Lung (tissue), 12 donors: ENCODE measurements around the gene KCND2. TPM values are rescaled to one million over a fixed set of nuclear protein-coding genes. Genes with fewer than 3 reads are reported as not detected.

Experiments
- ATAC-seq: fragments of 200-7000 bp; cut with Tn5 transposase; one replicate; pipeline ENCODE4 v1.9.1; 2020; ENCODE audit warnings: moderate number of reproducible peaks; ENCODE audit not compliant: insufficient read depth, low FRiP score
- DNase-seq, 3 donors: peaks; one replicate each; pipeline ENCODE4 v3.0.0-alpha.2; 2013 to 2017
- H3K27ac ChIP-seq, 2 donors: one replicate each; pipeline ENCODE4 v1.5.1; 2013; ENCODE audit warnings: mild to moderate bottlenecking in 2 of 2, moderate library complexity in 2 of 2, control low read depth in 1 of 2, inconsistent platforms in 1 of 2, low read depth in 1 of 2, low read length in 1 of 2
- H3K27me3 ChIP-seq, 3 donors: one replicate each; pipeline ENCODE4 v1.5.1; 2013; ENCODE audit warnings: low read length in 2 of 3; ENCODE audit not compliant: control insufficient read depth in 3 of 3, insufficient read depth in 3 of 3
- H3K36me3 ChIP-seq, 4 donors: one replicate each; pipeline ENCODE4 v1.5.1; 2013; ENCODE audit warnings: low read length in 4 of 4, mild to moderate bottlenecking in 1 of 4, moderate library complexity in 1 of 4; ENCODE audit not compliant: control insufficient read depth in 4 of 4, insufficient read depth in 4 of 4
- H3K4me1 ChIP-seq, 5 donors: one replicate each; pipeline ENCODE4 v1.5.1; 2013; ENCODE audit warnings: low read length in 5 of 5, mild to moderate bottlenecking in 2 of 5, moderate library complexity in 1 of 5; ENCODE audit not compliant: control insufficient read depth in 5 of 5, insufficient read depth in 5 of 5
- H3K4me3 ChIP-seq: one replicate; pipeline ENCODE4 v1.5.1; 2013; ENCODE audit warnings: mild to moderate bottlenecking, control low read depth, moderate library complexity
- H3K9ac ChIP-seq, 2 donors: one replicate each; pipeline ENCODE4 v1.5.1; 2013; ENCODE audit warnings: low read length in 2 of 2, control low read depth in 1 of 2; ENCODE audit not compliant: insufficient read depth in 1 of 2
- H3K9me3 ChIP-seq, 4 donors: one replicate each; pipeline ENCODE4 v1.5.1; 2013; ENCODE audit warnings: low read length in 3 of 4, mild to moderate bottlenecking in 1 of 4, moderate library complexity in 1 of 4; ENCODE audit not compliant: control insufficient read depth in 4 of 4, insufficient read depth in 3 of 4
- WGBS, 2 donors: extraction: QIAGEN DNeasy Blood & Tissue Kit; methylation state at CpG; one replicate each; pipeline ENCODE4 v1.1.7; 2013; 5-methylcytosine and 5-hydroxymethylcytosine counted together
- polyA plus RNA-seq, 2 donors: library from polyadenylated mRNA; stranded (reverse); fragments of 200-250 nt; gene quantifications; one replicate each; pipeline ENCODE4 v1.2.1, GENCODE V29; 2013
- total RNA-seq, 2 donors: library from RNA; depleted of rRNA in 1 of 2; stranded (reverse); fragments of >200 nt in 1 of 2; gene quantifications; one replicate each; pipeline ENCODE4 v1.2.1, GENCODE V29; 2014 to 2021
- TF ChIP-seq, protein P1 (sequence below): IDR thresholded peaks from 2 replicates; pipeline ENCODE4 v1.5.1; 2012; ENCODE audit warnings: mild to moderate bottlenecking; ENCODE audit errors: control extremely low read depth, extremely low read depth
- donor health status: control.
- donor health status: control.
- donor health status: Bipolar disorder and iron deficiency.
- donor health status: healthy.
- donor health status: DM: yes; HTN: yes; CAD: no.

KCND2 gene
- total and polyA plus RNA-seq, 4 donors, result 0.03 to 1.1 (median 0.10) TPM

DNA sequence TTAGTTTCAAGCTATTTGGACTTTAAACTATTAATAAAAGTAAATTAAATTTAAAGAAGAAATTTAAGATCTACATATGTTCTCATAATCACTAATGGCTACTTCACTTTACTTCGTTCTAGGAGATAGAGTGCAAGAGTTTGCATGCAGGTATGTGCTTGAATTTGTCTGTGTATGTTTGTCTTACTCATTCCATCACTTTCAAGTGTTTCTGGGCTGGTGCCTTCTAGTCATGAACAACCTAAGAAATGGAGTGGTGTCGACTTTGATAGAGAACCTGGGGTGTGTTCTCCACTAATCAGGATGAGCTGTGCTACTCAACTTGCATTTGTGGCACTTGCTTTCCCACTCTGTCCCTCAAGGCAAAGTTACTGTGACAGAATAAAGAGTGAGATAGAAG is 169.9 kb downstream of the KCND2 start:
- Histone ChIP-seq H3K9ac (no peak overlapping the region), H3K27ac (no peak overlapping the region), H3K4me3 (no peak overlapping the region), H3K36me3 (no peaks in the 10 kb centered on the region), H3K27me3 (no peaks in the 10 kb centered on the region), H3K4me1 (no peaks in the 10 kb centered on the region), H3K9me3 (no peaks in the 10 kb centered on the region)
- TF ChIP-seq, protein P1, sequence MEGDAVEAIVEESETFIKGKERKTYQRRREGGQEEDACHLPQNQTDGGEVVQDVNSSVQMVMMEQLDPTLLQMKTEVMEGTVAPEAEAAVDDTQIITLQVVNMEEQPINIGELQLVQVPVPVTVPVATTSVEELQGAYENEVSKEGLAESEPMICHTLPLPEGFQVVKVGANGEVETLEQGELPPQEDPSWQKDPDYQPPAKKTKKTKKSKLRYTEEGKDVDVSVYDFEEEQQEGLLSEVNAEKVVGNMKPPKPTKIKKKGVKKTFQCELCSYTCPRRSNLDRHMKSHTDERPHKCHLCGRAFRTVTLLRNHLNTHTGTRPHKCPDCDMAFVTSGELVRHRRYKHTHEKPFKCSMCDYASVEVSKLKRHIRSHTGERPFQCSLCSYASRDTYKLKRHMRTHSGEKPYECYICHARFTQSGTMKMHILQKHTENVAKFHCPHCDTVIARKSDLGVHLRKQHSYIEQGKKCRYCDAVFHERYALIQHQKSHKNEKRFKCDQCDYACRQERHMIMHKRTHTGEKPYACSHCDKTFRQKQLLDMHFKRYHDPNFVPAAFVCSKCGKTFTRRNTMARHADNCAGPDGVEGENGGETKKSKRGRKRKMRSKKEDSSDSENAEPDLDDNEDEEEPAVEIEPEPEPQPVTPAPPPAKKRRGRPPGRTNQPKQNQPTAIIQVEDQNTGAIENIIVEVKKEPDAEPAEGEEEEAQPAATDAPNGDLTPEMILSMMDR, result no peak
- 63 to 72% methylated on average over 2 of the region's 2 CpGs for WGBS, 2 donors
- no peak for ATAC-seq
- no peak for DNase-seq

DNA sequence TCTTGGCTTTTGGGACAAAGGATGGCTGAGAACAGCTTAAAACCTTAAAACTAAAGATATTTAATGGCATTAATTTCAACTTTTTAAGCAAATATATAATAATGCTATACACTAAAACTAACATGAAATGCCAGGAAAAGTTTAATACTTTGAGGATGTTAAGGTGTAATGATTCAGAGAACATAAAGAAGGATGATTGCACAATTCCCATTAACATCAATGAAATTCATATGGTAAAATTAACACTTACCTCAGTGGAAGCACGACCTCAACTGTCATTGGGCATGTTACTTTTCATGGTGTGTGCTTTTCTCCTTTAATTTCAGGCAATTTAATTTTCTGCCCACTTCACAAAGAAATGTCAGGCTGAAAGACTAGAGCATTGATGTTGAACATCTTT is 171.7 kb downstream of the KCND2 start:
- Histone ChIP-seq H3K4me1 (no peaks in the 10 kb centered on the region), H3K4me3 (no peak overlapping the region)
- WGBS, 2 donors, result 68 to 80% methylated on average over 1 of the region's 1 CpG

DNA sequence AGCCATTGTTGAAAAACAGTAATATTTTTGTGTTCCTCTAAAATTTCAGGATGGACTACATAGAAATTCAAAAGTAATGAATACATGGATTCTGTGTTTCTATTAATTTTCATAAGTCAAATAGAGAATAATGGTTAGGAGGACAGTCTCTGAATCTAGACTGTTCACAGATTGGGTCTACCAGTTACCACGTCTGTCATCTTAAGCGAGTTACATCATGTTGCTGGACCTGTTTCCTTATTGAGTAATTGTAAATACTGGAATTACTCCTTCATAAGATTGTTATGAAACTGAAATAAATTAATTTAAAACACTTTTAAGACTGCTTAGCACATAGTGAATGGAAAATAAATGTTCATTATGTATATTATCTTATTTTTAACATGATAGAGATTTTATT is 172.3 kb downstream of the KCND2 start:
- DNase-seq (peak in 1 of 3 donors; percentile 1), ATAC-seq (no peak)
- 61 to 72% methylated on average over 2 of the region's 2 CpGs for WGBS, 2 donors
- Histone ChIP-seq H3K27me3 (no peaks in the 10 kb centered on the region), H3K4me3 (no peak overlapping the region), H3K9me3 (no peaks in the 10 kb centered on the region), H3K36me3 (no peaks in the 10 kb centered on the region), H3K27ac (no peak overlapping the region), H3K4me1 (no peaks in the 10 kb centered on the region), H3K9ac (no peak overlapping the region)
- TF ChIP-seq, protein P1, result no peak

More for the DNA sequence above, 171.7 kb downstream of the KCND2 start:
- Histone ChIP-seq H3K9ac (no peak overlapping the region), H3K27me3 (no peaks in the 10 kb centered on the region), H3K36me3 (no peaks in the 10 kb centered on the region), H3K27ac (no peak overlapping the region), H3K9me3 (no peaks in the 10 kb centered on the region)
- ATAC-seq (no peak), DNase-seq (no peak)
- TF ChIP-seq, protein P1, result no peak

DNA sequence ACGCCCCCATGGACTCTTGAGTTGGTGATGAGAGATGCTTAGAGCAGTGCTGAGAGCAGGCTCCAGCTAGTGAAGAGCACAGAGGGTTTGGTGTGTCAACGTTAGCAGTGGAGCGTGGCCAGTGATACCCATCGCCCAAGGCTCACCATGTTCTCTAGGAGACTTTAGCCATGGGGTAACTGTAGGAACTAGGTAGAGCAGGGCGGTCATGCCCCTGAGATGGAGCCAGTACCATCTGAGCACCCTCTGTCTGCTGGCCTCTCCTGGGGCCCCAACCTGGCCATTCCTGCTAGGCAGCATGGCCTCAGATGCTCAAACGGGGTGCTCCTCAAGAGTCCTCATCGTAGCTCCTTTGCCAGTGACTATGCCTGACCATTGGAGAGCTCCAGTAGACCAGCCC is 179.7 kb downstream of the KCND2 start:
- H3K27ac ChIP-seq, result no peak overlapping the region
- no peak overlapping the region for H3K9ac ChIP-seq
- no peak for DNase-seq
- H3K27me3 ChIP-seq, result no peaks in the 10 kb centered on the region
- peaks cover 0 to 12% (median 4%) of the 10 kb centered on the region in 4 donors for H3K9me3 ChIP-seq
- H3K4me3 ChIP-seq, result no peak overlapping the region
- 80 to 94% methylated on average over 7 of the region's 7 CpGs for WGBS, 2 donors
- ATAC-seq, result no peak
- H3K36me3 ChIP-seq, result no peaks in the 10 kb centered on the region
- TF ChIP-seq, protein P1, result no peak
- H3K4me1 ChIP-seq, result no peaks in the 10 kb centered on the region
